Muscle of leg (tissue), 11 donors: ENCODE measurements around the gene RINT1. TPM values are rescaled to one million over a fixed set of nuclear protein-coding genes. Genes with fewer than 3 reads are reported as not detected.
"Not testable (repeated sequence)": the region's sequence is repeated elsewhere in the genome, so short reads cannot be mapped to it uniquely, and the experiment has no call there.

Experiments
- DNase-seq: peaks from one replicate; pipeline ENCODE4 v3.0.0; 2013
- H3K27ac ChIP-seq: one replicate; pipeline ENCODE4 v1.5.1; 2013; ENCODE audit warnings: mild to moderate bottlenecking, low read length, control low read depth
- H3K27me3 ChIP-seq: one replicate; pipeline ENCODE4 v1.6.1; 2013; ENCODE audit warnings: low read length; ENCODE audit not compliant: control insufficient read depth, insufficient read depth
- H3K36me3 ChIP-seq: one replicate; pipeline ENCODE4 v1.6.1; 2013; ENCODE audit warnings: low read length; ENCODE audit not compliant: control insufficient read depth, insufficient read depth
- H3K4me1 ChIP-seq: one replicate; pipeline ENCODE4 v1.6.1; 2013; ENCODE audit warnings: low read length; ENCODE audit not compliant: control insufficient read depth, insufficient read depth
- H3K4me3 ChIP-seq: one replicate; pipeline ENCODE4 v1.5.1; 2013; ENCODE audit warnings: low read length, control low read depth
- H3K9me3 ChIP-seq: replicated peaks from 2 replicates; pipeline ENCODE4 v1.6.1; 2013; ENCODE audit warnings: low read depth, low read length; ENCODE audit not compliant: control insufficient read depth
- WGBS: methylation state at CpG from one replicate; pipeline ENCODE4 v1.1.5; 2013; ENCODE audit warnings: missing lambda C conversion rate; ENCODE audit not compliant: insufficient coverage; 5-methylcytosine and 5-hydroxymethylcytosine counted together
- polyA plus RNA-seq, 8 donors: library from polyadenylated mRNA; unstranded; fragments of 120-200 nt; gene quantifications; one replicate each; pipeline versions ENCODE4 v1.2.1 to v1.2.3, GENCODE V29; 2013; ENCODE audit warnings: inconsistent platforms in 1 of 8, low replicate concordance in 1 of 8; ENCODE audit not compliant: insufficient read length in 8 of 8, insufficient read depth in 1 of 8
- total RNA-seq: library from RNA; stranded (reverse); fragments of 120-200 nt; gene quantifications from one replicate; pipeline ENCODE4 v1.2.4, GENCODE V29; 2013

The RINT1 gene
- total and polyA plus RNA-seq, 9 donors, result 11.0 to 23.5 (median 16.7) TPM

GRCh38 chr7:105512415-105512814, 19.6 kb upstream of the RINT1 start:
- Histone ChIP-seq H3K4me1 (no peaks in the 10 kb centered on the region), H3K27me3 (no peaks in the 10 kb centered on the region), H3K4me3 (no peak overlapping the region), H3K36me3 (peaks cover 8% of the 10 kb centered on the region), H3K27ac (no peak overlapping the region), H3K9me3 (no peaks in the 10 kb centered on the region)
- DNase-seq, result no peak
- 85% methylated on average over 3 of the region's 4 CpGs for WGBS

DNA sequence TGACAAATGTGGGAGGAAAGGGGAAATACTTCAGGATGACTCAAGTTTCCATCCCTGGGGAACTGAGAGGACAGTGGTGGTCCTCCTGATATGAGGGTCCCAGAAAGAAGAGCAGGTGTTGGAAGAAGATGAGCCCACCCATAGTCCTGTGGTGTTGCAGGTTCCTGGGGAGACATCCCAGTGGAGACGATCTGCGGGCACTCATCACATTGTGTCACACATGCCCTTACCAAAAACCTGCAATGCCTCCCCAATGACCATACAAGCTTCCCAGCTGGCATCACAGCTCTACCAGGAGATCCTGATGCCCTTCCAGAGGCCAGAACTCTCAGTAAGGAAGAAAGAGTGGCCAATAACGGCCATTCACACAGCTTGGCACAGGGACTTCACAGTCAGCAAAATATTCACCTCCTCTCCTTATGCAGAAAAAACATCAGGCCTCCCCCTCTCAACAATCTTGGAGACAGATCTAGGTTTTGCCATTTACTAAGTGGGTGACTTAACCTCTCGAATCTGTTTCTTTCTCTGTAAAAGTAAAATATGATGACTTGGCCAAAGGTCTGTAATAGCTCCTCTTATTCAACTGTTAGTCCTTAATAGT, 19.0 kb upstream of the RINT1 start:
- no peaks in the 10 kb centered on the region for H3K9me3 ChIP-seq
- no peaks in the 10 kb centered on the region for H3K27me3 ChIP-seq
- no peak overlapping the region for H3K27ac ChIP-seq
- H3K36me3 ChIP-seq, result peaks cover 4% of the 10 kb centered on the region
- no peaks in the 10 kb centered on the region for H3K4me1 ChIP-seq
- no peak for DNase-seq
- H3K4me3 ChIP-seq, result no peak overlapping the region
- 80% methylated on average over 2 of the region's 4 CpGs for WGBS

DNA sequence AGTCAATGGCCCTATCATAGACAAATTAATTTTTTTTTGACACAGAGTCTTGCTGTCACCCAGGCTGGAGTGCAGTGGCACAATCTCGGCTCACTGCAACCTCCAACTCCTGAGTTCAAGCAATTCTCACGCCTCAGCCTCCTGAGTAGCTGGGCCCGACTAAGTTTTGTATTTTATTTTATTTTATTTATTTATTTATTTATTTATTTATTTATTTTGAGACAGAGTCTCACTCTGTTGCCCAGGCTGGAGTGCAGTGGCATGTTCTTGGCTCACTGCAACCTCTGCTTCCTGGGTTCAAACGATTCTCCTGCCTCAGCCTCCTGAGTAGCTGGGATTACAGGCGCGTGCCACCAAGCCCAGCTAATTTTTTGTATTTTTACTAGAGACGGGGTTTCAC, 16.4 kb upstream of the RINT1 start:
- H3K27ac ChIP-seq, H3K36me3 ChIP-seq: not testable (repeated sequence)
- 100% methylated on average over 3 of the region's 7 CpGs for WGBS

DNA sequence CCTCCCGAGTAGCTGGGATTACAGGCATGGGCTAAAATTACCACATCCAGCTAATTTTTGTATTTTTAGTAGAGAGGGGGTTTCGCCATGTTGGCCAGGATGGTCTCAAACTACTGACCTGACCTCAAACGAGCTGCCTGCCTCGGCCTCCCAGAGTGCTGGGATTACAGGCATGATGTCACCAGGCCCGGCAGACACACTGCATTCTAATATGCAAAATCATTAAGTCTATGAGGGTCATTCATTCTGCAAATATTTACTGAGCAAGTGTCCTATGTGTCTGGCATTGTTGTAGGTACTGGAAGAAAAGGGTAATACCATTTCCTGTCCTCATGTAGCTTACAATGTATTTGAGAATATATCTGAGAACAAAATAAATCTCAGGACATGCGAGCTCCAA, 12.6 kb upstream of the RINT1 start:
- no peaks in the 10 kb centered on the region for H3K27me3 ChIP-seq
- no peak overlapping the region for H3K4me3 ChIP-seq
- 100% methylated on average over 1 of the region's 6 CpGs for WGBS
- H3K27ac ChIP-seq, result no peak overlapping the region
- peaks cover 14% of the 10 kb centered on the region for H3K4me1 ChIP-seq
- no peaks in the 10 kb centered on the region for H3K9me3 ChIP-seq
- DNase-seq, result no peak
- H3K36me3 ChIP-seq, result peaks cover 4% of the 10 kb centered on the region

More for the DNA sequence above, 16.4 kb upstream of the RINT1 start:
- not testable (repeated sequence) for H3K4me1 ChIP-seq, H3K9me3 ChIP-seq, H3K4me3 ChIP-seq, DNase-seq, H3K27me3 ChIP-seq

DNA sequence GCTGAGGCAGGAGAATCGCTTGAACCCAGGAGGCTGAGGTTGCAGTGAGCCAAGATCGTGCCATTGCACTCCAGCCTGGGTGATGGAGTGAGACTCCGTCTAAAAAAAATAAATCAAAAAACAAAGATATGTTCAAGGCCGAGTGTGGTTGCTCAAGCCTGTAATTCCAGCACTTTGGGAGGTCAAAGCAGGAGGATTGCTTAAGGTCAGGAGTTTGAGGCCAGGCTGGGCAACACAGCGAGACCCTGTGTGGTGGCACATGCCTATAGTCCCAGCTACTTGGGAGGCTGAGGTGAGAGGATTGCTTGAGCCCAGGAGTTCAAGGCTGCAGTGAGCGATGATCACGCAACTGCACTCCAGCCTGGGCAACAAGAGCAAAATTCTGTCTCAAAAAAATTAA, 11.4 kb upstream of the RINT1 start:
- DNase-seq, H3K27me3 ChIP-seq, H3K36me3 ChIP-seq, H3K9me3 ChIP-seq, H3K27ac ChIP-seq, H3K4me3 ChIP-seq: not testable (repeated sequence)
- H3K4me1 ChIP-seq, result peaks cover 14% of the 10 kb centered on the region
- 100% methylated on average over 3 of the region's 7 CpGs for WGBS

GRCh38 chr7:105521027-105521716, 10.8 kb upstream of the RINT1 start:
- Histone ChIP-seq H3K4me3 (peak overlapping the region; percentile 72), H3K27me3 (no peaks in the 10 kb centered on the region), H3K36me3 (peaks cover 4% of the 10 kb centered on the region), H3K4me1 (peaks cover 14% of the 10 kb centered on the region), H3K9me3 (no peaks in the 10 kb centered on the region), H3K27ac (peak overlapping the region; percentile 89)
- DNase-seq, result peak; percentile 66
- WGBS, result 1% methylated on average over 20 of the region's 25 CpGs

DNA sequence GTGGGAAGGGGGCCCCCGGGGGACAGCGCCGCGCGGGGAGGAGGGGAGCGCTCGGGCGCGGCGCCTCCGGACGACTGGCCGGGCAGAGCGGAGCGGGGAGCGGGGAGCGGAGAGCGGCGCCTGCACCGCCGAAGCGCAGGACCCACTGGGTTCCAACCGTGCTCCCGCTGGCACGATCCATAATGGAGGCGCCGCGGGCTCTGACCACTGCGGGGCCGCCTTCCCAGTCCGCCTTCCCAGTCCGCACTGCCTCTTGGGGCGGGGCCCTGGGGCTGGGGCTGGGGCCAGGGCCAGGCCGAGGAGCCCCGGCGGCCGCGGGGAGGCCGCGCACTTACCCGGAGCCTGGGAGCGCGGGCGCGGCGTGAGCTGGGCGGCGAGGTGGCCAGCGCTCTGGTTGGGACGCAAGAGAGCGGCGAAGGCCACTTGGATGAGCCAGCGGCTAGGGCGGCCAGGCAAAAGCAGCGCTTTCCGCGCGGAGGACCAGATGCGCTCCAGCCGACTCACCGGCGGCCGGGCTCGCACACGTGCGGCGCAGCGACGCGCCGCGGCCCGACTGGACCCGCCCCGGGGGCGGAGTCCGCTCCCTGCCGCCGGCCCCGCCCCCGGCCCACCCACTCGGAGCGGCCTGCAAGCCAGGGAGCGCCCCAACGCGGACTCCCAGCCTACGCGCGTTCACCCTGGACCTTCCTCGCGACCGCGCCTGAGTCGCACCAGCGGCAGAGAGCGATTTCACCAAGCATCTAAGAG, 10.1 kb upstream of the RINT1 start, which contains the start of gene PUS7:
TSS of gene PUS7 (minus strand) at position 555 of the 747 bp plus-strand sequence. CDS start 13,759 bp downstream, outside the sequence.
- under 1% methylated on average over 86 of the region's 96 CpGs for WGBS
- H3K9me3 ChIP-seq, result no peaks in the 10 kb centered on the region
- peaks cover 4% of the 10 kb centered on the region for H3K36me3 ChIP-seq
- H3K27ac ChIP-seq, result peak within 1 kb of the TSS; percentile 93
- H3K4me1 ChIP-seq, result peaks cover 14% of the 10 kb centered on the region
- DNase-seq, result peak; percentile 96
- peak within 1 kb of the TSS; percentile 72 for H3K4me3 ChIP-seq
- H3K27me3 ChIP-seq, result no peaks in the 10 kb centered on the region

GRCh38 chr7:105524423-105524822, 7.6 kb upstream of the RINT1 start:
- H3K27ac ChIP-seq, H3K27me3 ChIP-seq, H3K9me3 ChIP-seq, DNase-seq, H3K36me3 ChIP-seq, H3K4me3 ChIP-seq: not testable (repeated sequence)
- peaks cover 14% of the 10 kb centered on the region for H3K4me1 ChIP-seq
- 100% methylated on average over 4 of the region's 11 CpGs for WGBS

DNA sequence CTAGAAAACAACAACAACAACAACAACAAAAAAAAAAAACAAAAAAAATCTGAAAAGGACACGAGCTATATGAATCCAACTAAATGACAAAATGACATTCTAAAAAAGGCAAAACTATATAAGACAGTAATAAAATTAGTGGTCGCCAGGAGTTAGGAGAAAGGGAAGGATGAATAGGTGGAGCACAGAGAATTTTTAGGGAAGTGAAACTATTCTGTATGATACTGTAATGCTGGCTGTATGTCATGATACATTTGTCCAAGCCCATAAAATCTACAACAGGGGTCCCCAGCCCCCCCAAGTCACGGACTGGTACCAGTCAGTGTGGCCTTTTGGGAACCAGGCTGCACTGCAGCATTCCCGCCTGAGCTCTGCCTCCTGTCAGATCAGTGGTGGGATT, 7.2 kb upstream of the RINT1 start:
- no peak overlapping the region for H3K4me3 ChIP-seq
- 60% methylated on average over 1 of the region's 4 CpGs for WGBS
- no peak for DNase-seq
- H3K4me1 ChIP-seq, result peaks cover 14% of the 10 kb centered on the region
- no peaks in the 10 kb centered on the region for H3K36me3 ChIP-seq
- H3K9me3 ChIP-seq, result no peaks in the 10 kb centered on the region
- no peak overlapping the region for H3K27ac ChIP-seq
- no peaks in the 10 kb centered on the region for H3K27me3 ChIP-seq

- H3K36me3 ChIP-seq, H3K4me1 ChIP-seq, H3K4me3 ChIP-seq, H3K27me3 ChIP-seq, H3K27ac ChIP-seq, H3K9me3 ChIP-seq, DNase-seq: not testable (repeated sequence)
- no CpG with 5 or more reads among the region's 5 CpGs for WGBS
These were observed 4.3 kb upstream of the RINT1 start for GRCh38 chr7:105527737-105528136.
